ENCODE results near the gene KRTAP5-8.
"Not testable (repeated sequence)": the region's sequence is repeated elsewhere in the genome, so short reads cannot be mapped to it uniquely, and the experiment has no call there.

The KRTAP5-8 gene

DNA sequence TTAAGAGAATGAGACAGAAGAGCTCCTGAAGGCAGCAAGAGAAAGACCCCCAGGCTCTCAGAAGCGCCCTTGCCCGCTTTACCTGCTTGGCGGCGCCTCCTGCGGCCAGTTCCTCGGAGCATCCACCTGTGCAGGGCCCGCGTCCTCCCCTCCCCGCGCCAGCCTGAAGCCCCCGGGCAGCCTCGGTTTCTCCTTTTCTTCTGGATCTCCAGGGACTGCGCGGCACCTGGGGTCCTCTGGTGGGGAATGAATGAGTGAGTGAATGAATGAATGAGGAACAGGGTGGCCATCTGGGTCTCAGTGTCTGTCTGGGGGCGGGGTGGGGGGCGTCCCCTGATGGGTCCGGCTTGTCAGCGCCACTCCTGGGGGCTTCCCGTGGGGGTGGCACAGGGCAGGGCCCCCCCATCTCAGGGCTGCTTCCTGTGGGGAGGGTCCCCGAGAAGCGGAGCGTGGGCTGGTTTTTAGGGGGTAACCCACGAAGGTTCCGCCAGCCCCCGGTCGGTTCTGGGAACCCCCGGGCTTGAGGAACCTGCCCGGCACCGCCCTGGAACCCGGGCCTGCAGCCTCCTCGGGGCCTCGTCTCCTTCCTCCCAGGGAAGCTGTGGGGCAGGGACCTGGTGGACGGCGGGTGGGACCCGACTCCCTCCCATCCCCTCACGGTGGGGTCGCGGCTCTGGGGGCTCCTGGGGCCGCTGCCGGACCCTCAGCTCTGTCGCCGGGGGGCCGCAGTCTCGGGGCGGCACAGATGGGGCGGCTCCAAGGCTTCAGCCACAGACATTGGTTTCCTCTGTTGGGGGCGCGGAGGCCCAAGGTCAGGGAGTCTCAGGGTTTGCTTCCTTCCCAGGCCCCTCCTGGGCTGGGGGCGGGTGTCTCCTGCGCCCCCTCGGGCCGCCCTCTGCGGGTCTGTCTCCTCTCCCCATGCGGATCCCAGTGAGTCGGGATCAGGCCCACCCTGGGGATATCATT is 19.0 kb upstream of the KRTAP5-8 start:
- no peaks in the 10 kb centered on the region for H3K4me1 ChIP-seq (ENCODE audit: control insufficient read depth in 1 of 2, insufficient read depth in 2 of 2, low read length in 2 of 2)
- no peak overlapping the region for H3K4me3 ChIP-seq (ENCODE audit: low read depth in 1 of 2, low read length in 2 of 2)
- H3K27ac ChIP-seq (ENCODE audit: low read length) = no peak overlapping the region
- no peaks in the 10 kb centered on the region for H3K36me3 ChIP-seq (ENCODE audit: control insufficient read depth in 1 of 2, insufficient read depth in 2 of 2, low read length in 2 of 2)
- H3K27me3 ChIP-seq (ENCODE audit: low read depth, low read length) = no peaks in the 10 kb centered on the region
- H3K9me3 ChIP-seq (ENCODE audit: control insufficient read depth in 1 of 2, low read length in 2 of 2) = no peaks in the 10 kb centered on the region

DNA sequence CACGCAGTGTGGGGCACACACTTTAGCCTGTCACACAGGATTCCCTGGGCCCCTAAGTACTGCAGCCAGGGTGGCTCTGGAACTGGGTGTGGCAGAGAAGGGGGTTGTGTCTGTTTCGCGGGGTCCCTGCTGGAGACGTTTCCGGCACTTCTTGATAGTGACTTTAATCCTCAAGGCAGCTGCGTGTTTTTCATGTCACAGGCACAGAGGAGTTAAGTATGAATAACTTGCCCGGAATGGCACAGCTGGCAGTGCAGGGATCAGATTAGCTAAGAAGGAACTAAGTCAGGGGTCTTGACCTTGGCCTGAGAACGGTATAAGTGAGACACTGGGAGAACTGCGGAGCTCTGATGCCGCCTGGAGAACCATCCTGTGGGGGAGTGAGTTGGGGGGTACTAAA is 18.3 kb upstream of the KRTAP5-8 start:
- Histone ChIP-seq H3K27ac (ENCODE audit: low read length) (no peak overlapping the region), H3K27me3 (ENCODE audit: low read depth, low read length) (no peaks in the 10 kb centered on the region), H3K4me1 (ENCODE audit: control insufficient read depth in 1 of 2, insufficient read depth in 2 of 2, low read length in 2 of 2) (no peaks in the 10 kb centered on the region), H3K36me3 (ENCODE audit: control insufficient read depth in 1 of 2, insufficient read depth in 2 of 2, low read length in 2 of 2) (no peaks in the 10 kb centered on the region), H3K9me3 (ENCODE audit: control insufficient read depth in 1 of 2, low read length in 2 of 2) (no peaks in the 10 kb centered on the region), H3K4me3 (ENCODE audit: low read depth in 1 of 2, low read length in 2 of 2) (no peak overlapping the region)

DNA sequence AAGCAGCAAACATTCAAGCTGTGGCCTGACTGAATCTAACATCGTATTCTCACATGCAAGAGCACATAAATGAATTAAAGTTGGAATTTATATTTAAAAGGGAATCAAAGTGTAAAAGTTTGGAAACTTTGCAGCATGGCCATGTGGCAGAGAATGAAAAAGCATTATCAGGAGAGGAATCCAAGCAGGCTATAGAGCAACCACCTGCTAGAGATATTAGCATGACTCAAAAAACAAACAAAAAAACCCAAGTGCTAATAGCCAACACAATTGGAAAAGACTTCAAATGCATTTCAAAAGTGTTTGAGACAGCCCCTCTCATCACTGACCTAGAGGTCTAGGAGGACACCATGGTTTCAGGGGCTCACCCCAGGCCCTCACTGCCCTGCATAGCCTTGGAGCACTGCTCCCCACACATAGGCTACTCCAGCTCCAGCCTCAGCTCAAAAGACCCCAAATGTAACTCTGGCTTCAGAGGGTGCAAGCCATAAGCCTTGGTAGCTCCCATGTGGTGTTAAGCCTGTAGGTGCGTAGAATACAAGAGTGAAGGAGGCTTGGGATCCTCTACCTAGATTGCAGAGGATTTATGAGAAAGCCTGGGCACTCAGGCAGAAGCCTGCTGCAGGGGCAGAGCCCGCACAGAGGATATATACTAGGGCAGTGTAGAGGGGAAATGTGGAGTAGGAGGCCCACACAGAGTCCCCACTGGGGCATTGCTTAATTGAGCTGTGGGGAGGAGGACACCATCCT is 12.5 kb upstream of the KRTAP5-8 start:
- Histone ChIP-seq H3K27me3 (ENCODE audit: low read depth, low read length) (no peaks in the 10 kb centered on the region), H3K4me1 (ENCODE audit: control insufficient read depth in 1 of 2, insufficient read depth in 2 of 2, low read length in 2 of 2) (no peaks in the 10 kb centered on the region), H3K27ac (ENCODE audit: low read length) (no peak overlapping the region), H3K36me3 (ENCODE audit: control insufficient read depth in 1 of 2, insufficient read depth in 2 of 2, low read length in 2 of 2) (no peaks in the 10 kb centered on the region), H3K9me3 (ENCODE audit: control insufficient read depth in 1 of 2, low read length in 2 of 2) (no peaks in the 10 kb centered on the region), H3K4me3 (ENCODE audit: low read depth in 1 of 2, low read length in 2 of 2) (no peak overlapping the region)

DNA sequence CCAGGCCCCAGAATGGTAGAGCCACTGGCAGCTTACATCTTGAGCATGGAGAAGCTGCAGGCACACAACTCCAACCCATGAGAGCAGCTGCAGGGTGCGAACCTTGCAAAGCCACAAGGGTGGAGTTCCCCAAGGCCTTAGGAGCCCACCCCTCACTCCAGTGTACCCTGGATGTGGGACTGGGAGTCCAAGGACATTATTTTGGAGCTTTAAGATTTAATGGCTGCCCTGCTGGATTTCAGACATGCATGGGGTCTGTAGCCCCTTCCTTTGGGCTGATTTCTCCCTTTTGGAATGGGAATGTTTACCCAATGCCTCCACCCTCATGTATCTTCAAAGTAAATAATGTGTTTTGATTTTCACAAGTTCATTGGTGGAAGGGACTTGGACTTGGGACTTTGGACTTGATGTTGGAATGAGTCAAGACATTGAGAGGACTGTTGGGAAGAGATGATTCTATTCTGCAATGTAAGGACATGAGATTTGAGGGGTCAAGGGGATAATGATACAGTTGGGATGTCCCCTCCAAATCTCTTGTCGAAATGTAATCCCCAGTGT is 11.8 kb upstream of the KRTAP5-8 start:
- Histone ChIP-seq H3K4me1 (ENCODE audit: control insufficient read depth in 1 of 2, insufficient read depth in 2 of 2, low read length in 2 of 2) (no peaks in the 10 kb centered on the region), H3K9me3 (ENCODE audit: control insufficient read depth in 1 of 2, low read length in 2 of 2) (no peaks in the 10 kb centered on the region), H3K27me3 (ENCODE audit: low read depth, low read length) (no peaks in the 10 kb centered on the region), H3K36me3 (ENCODE audit: control insufficient read depth in 1 of 2, insufficient read depth in 2 of 2, low read length in 2 of 2) (no peaks in the 10 kb centered on the region), H3K27ac (ENCODE audit: low read length) (no peak overlapping the region), H3K4me3 (ENCODE audit: low read depth in 1 of 2, low read length in 2 of 2) (no peak overlapping the region)

DNA sequence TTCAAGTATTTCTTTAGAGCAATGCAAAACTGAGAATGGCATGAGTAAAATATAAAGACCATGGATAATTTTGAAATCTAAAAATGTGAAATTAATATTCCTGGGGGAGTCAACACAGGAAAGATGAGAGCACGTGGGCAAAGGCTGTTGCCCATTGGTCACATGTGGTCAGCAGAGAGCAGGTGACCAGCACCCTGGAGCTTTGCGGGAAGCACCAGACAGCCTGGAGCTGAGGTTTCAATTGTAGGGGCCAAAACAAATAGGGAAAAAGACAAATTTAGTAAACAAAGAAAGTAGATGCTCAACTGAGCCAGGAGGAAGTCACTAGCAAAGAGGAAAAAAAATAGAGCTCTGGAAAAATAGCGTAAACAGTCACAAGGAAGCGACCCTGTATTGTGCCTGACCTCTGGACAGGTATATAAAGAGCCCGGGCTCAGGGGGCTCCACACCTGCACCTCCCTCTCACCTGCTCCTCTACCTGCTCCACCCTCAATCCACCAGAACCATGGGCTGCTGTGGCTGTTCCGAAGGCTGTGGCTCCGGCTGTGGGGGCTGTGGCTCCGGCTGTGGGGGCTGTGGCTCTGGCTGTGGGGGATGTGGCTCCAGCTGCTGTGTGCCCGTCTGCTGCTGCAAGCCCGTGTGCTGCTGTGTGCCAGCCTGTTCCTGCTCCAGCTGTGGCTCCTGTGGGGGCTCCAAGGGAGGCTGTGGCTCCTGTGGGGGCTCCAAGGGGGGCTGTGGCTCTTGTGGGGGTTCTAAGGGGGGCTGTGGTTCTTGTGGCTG is 10.8 kb upstream of the KRTAP5-8 start, which contains the start of gene KRTAP5-7:
Gene KRTAP5-7 (plus strand): TSS at position 472 of the 780 bp plus-strand sequence. CDS start 34 bp downstream, at position 506.
- H3K9me3 ChIP-seq (ENCODE audit: control insufficient read depth in 1 of 2, low read length in 2 of 2); H3K27me3 ChIP-seq (ENCODE audit: low read depth, low read length); H3K36me3 ChIP-seq (ENCODE audit: control insufficient read depth in 1 of 2, insufficient read depth in 2 of 2, low read length in 2 of 2); H3K27ac ChIP-seq (ENCODE audit: low read length); H3K4me3 ChIP-seq (ENCODE audit: low read depth in 1 of 2, low read length in 2 of 2); H3K4me1 ChIP-seq (ENCODE audit: control insufficient read depth in 1 of 2, insufficient read depth in 2 of 2, low read length in 2 of 2): not testable (repeated sequence)

DNA sequence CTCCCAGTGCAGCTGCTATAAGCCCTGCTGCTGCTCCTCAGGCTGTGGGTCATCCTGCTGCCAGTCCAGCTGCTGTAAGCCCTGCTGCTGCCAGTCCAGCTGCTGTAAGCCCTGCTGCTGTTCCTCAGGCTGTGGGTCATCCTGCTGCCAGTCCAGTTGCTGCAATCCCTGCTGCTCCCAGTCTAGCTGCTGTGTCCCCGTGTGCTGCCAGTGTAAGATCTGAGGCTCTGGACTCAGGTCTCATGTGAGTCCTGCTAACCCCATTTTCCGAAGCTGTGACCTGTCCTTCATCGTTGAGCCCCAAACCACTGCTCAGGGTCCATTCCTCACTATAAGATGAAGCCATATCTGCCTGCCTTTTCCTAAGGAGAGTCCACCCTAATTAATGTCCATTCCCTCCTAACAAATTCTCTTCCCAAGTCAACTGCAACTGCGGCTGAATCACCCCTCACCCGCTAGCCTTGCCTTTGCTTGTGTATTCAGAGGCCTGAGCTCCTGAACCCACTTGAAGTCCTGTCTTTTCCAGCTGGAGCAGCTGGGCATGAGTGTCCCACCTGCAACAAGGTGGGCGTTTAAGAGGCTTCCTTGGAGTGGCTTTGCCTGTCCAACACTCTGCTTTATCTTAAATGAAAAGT is 10.1 kb upstream of the KRTAP5-8 start:
- Histone ChIP-seq H3K4me3 (ENCODE audit: low read depth in 1 of 2, low read length in 2 of 2) (no peak overlapping the region), H3K27ac (ENCODE audit: low read length) (no peak overlapping the region)

DNA sequence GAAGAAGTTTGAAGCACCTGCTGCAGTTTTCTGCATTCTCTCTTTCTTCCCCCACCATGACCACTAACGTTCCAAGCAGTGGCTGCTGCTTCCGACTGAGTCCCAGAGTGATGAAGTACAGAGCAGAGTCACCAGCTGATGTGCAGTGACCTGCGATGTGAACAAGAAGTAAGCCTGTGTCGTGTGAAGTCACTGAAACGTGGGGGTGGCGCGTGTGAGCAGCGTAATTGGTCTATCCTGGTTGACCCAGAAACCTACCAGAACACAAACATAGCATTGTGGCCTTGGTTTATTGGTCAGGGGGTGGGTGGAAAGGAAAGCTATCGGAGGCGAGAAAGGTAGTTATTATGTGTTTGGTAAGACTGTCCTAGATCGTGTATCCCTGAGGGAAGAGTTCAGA is 7.2 kb upstream of the KRTAP5-8 start:
- Histone ChIP-seq H3K9me3 (ENCODE audit: control insufficient read depth in 1 of 2, low read length in 2 of 2) (no peaks in the 10 kb centered on the region), H3K27me3 (ENCODE audit: low read depth, low read length) (no peaks in the 10 kb centered on the region), H3K4me3 (ENCODE audit: low read depth in 1 of 2, low read length in 2 of 2) (no peak overlapping the region), H3K4me1 (ENCODE audit: control insufficient read depth in 1 of 2, insufficient read depth in 2 of 2, low read length in 2 of 2) (no peaks in the 10 kb centered on the region), H3K36me3 (ENCODE audit: control insufficient read depth in 1 of 2, insufficient read depth in 2 of 2, low read length in 2 of 2) (no peaks in the 10 kb centered on the region), H3K27ac (ENCODE audit: low read length) (no peak overlapping the region)

More for the DNA sequence above, 10.1 kb upstream of the KRTAP5-8 start:
- no peaks in the 10 kb centered on the region for H3K4me1 ChIP-seq (ENCODE audit: control insufficient read depth in 1 of 2, insufficient read depth in 2 of 2, low read length in 2 of 2)
- H3K36me3 ChIP-seq (ENCODE audit: control insufficient read depth in 1 of 2, insufficient read depth in 2 of 2, low read length in 2 of 2) = no peaks in the 10 kb centered on the region
- no peaks in the 10 kb centered on the region for H3K9me3 ChIP-seq (ENCODE audit: control insufficient read depth in 1 of 2, low read length in 2 of 2)
- H3K27me3 ChIP-seq (ENCODE audit: low read depth, low read length) = no peaks in the 10 kb centered on the region

DNA sequence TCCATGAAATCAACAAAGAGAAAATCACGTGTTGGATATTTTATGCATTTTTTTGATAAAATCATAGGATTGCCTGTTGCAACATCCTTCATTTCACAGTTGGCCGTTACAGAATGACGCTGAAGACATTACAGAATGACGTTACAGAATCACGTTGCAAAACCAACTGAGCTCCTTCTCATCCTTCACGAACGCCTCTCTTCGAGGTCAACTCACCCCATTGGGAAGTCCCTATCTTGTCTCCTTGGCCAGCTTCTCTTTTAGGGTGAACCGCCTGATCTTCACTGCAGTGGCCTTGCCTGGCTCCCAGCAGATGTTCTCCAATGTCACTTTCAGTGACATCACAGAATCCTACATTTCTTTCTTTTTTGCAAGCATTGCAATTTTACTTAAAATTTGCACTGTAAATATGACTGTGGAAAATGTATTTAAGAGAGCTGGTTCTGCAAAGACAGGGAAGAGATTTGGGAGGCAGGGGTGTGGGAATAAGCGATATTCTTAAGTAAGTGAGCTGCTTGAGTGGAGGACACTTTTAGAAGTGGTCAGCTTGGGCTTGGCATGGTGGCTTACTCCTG is 5.7 kb upstream of the KRTAP5-8 start:
- Histone ChIP-seq H3K4me3 (ENCODE audit: low read depth in 1 of 2, low read length in 2 of 2) (no peak overlapping the region), H3K36me3 (ENCODE audit: control insufficient read depth in 1 of 2, insufficient read depth in 2 of 2, low read length in 2 of 2) (no peaks in the 10 kb centered on the region), H3K27me3 (ENCODE audit: low read depth, low read length) (no peaks in the 10 kb centered on the region), H3K27ac (ENCODE audit: low read length) (no peak overlapping the region), H3K9me3 (ENCODE audit: control insufficient read depth in 1 of 2, low read length in 2 of 2) (no peaks in the 10 kb centered on the region), H3K4me1 (ENCODE audit: control insufficient read depth in 1 of 2, insufficient read depth in 2 of 2, low read length in 2 of 2) (no peaks in the 10 kb centered on the region)

DNA sequence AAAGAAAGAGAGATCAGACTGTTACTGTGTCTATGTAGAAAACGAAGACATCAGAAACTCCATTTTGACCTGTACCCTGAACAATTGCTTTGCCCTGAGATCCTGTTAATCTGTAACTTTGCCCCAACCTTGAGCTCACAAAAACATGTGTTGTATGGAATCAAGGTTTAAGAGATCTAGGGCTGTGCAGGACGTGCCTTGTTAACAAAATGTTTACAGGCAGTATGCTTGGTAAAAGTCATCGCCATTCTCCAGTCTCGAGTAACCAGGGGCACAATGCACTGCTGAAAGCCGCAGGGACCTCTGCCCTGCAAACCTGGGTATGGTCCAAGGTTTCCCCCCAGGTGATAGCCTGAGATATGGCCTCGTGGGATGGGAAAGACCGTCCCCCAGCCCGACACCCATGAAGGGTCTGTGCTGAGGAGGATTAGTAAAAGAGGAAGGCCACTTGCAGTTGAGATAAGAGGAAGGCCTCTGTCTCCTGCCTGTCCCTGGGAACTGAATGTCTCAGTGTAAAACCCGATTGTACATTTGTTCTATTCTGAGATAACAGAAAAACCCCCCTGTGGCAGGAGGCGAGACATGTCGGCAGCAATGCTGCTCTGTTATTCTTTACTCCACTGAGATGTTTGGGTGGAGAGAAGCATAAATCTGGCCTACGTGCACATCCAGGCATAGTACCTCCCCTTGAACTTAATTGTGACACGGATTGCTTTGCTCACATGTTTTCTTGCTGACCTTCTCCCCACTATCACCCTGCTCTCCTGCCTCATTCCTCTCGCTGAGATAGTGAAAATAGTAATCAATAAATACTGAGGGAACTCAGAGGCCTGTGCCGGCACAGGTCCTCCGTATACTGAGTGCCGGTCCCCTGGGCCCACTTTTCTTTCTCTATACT is 2.9 kb upstream of the KRTAP5-8 start:
- not testable (repeated sequence) for H3K27me3 ChIP-seq (ENCODE audit: low read depth, low read length); H3K27ac ChIP-seq (ENCODE audit: low read length); H3K4me3 ChIP-seq (ENCODE audit: low read depth in 1 of 2, low read length in 2 of 2); H3K4me1 ChIP-seq (ENCODE audit: control insufficient read depth in 1 of 2, insufficient read depth in 2 of 2, low read length in 2 of 2); H3K36me3 ChIP-seq (ENCODE audit: control insufficient read depth in 1 of 2, insufficient read depth in 2 of 2, low read length in 2 of 2); H3K9me3 ChIP-seq (ENCODE audit: control insufficient read depth in 1 of 2, low read length in 2 of 2)

DNA sequence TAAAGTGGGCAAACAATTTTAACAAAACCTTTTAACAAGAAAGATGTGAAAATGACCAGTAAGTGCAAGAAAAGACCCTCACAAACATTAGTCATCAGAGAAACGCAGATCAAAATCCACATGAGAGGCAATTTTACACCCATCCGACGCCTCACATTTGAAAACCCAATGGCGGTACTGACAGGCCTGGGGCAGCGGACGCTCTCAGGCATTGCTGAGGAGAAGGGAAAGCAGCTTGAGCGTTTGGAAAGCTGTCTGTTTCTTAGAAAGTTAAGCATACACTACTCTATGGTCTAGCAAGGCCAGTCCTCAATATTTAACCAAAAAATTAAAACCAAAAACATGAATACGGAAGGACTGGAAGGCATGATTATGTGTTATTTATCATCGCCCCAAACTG is 2.0 kb upstream of the KRTAP5-8 start:
- H3K4me3 ChIP-seq (ENCODE audit: low read depth in 1 of 2, low read length in 2 of 2) = no peak overlapping the region

More for the DNA sequence above, 2.0 kb upstream of the KRTAP5-8 start:
- no peaks in the 10 kb centered on the region for H3K4me1 ChIP-seq (ENCODE audit: control insufficient read depth in 1 of 2, insufficient read depth in 2 of 2, low read length in 2 of 2)
- H3K36me3 ChIP-seq (ENCODE audit: control insufficient read depth in 1 of 2, insufficient read depth in 2 of 2, low read length in 2 of 2) = no peaks in the 10 kb centered on the region
- no peaks in the 10 kb centered on the region for H3K9me3 ChIP-seq (ENCODE audit: control insufficient read depth in 1 of 2, low read length in 2 of 2)
- no peak overlapping the region for H3K27ac ChIP-seq (ENCODE audit: low read length)
- H3K27me3 ChIP-seq (ENCODE audit: low read depth, low read length) = no peaks in the 10 kb centered on the region
